HepG2 (cell line): ENCODE results near the gene HPCAL1. TPM values are rescaled to one million over a fixed set of nuclear protein-coding genes. Genes with fewer than 3 reads are reported as not detected.

Experiments
- ATAC-seq: fragments of 200-7000 bp; cut with Tn5 transposase; 3 replicates; pipeline ENCODE4 v1.9.1; 2020; ENCODE audit warnings: mild to moderate bottlenecking, moderate library complexity
- BruUV-seq: library from RNA; stranded (reverse); fragments of 400-500 nt; replicated peaks from 2 replicates; lab custom pipeline; 2021; lab: Mats Ljungman, UMichigan
- CTCF ChIA-PET: fragments of 300-600 bp; formaldehyde crosslinking; extraction: SDS; loops from one replicate; lab custom pipeline; 2021; ENCODE audit warnings: low total read pairs, inconsistent platforms, low intra/inter-chr PET ratio; lab: Yijun Ruan, JAX
- POLR2A ChIA-PET: fragments of 350-600 bp; sonication (Branson Sonifier 250); formaldehyde crosslinking; loops from one replicate; lab custom pipeline; 2020; ENCODE audit warnings: antibody characterized with exemption, inconsistent platforms; lab: Yijun Ruan, JAX
- DNase-seq: peaks from one replicate; pipeline ENCODE4 v3.0.0-alpha.2; 2015; ENCODE audit warnings: low spot score
- FAIRE-seq: peaks from 3 replicates; lab custom pipeline; 2011; peaks lifted over from hg19 to GRCh38; lab: Jason Lieb, UNC
- H2AFZ ChIP-seq: one replicate; pipeline ENCODE4 v1.6.1; 2011; ENCODE audit warnings: low read length, inconsistent platforms
- H3K27ac ChIP-seq: fragments of 300-600 bp; 3 replicates; pipeline ENCODE4 v1.8.0; 2011; ENCODE audit warnings: mixed run types, mild to moderate bottlenecking, mixed read lengths, low read length, inconsistent platforms; ENCODE audit not compliant: insufficient read depth; ENCODE audit errors: extremely low read length
- H3K27me3 ChIP-seq, 2 experiments: fragments of 200-600 bp in 1 of 2; 2 replicates in 1 of 2; 3 replicates in 1 of 2; pipeline versions ENCODE4 v1.6.0 to v1.8.0; 2011; ENCODE audit warnings: low read length in 2 of 2, mild to moderate bottlenecking in 2 of 2, moderate library complexity in 2 of 2, inconsistent platforms in 1 of 2; ENCODE audit not compliant: insufficient read depth in 2 of 2, control insufficient read depth in 1 of 2
- H3K36me3 ChIP-seq, 2 experiments: fragments of 200-600 bp in 1 of 2; replicated peaks in 1 of 2; 2 replicates in 1 of 2; 3 replicates in 1 of 2; pipeline versions ENCODE4 v1.5.1 to v1.8.0; 2011; ENCODE audit warnings: low read length in 2 of 2, inconsistent platforms in 1 of 2; ENCODE audit not compliant: insufficient read depth in 2 of 2, control insufficient read depth in 1 of 2
- H3K4me1 ChIP-seq: 2 replicates; pipeline ENCODE4 v1.5.1; 2012; ENCODE audit warnings: low read length, inconsistent platforms; ENCODE audit not compliant: insufficient read depth
- H3K4me2 ChIP-seq: 2 replicates; pipeline ENCODE4 v1.6.0; 2011; ENCODE audit warnings: low read depth, low read length, inconsistent platforms
- H3K4me3 ChIP-seq, 3 experiments: fragments of 200-600 bp in 1 of 3; sonication (generic), shearing (Covaris generic) in 1 of 3; replicated peaks in 1 of 3; 2 replicates each; pipeline ENCODE4 v1.5.1; 2011 to 2016; ENCODE audit warnings: low read length in 3 of 3, inconsistent platforms in 2 of 3, low read depth in 2 of 3, mild to moderate bottlenecking in 2 of 3, control low read depth in 1 of 3, mixed read lengths in 1 of 3; ENCODE audit not compliant: insufficient read depth in 1 of 3
- H3K79me2 ChIP-seq: one replicate; pipeline ENCODE4 v1.6.1; 2011; ENCODE audit warnings: low read length, inconsistent platforms; ENCODE audit not compliant: insufficient read depth
- H3K9ac ChIP-seq: 2 replicates; pipeline ENCODE4 v1.6.0; 2011; ENCODE audit warnings: mild to moderate bottlenecking, low read depth, low read length, inconsistent platforms; ENCODE audit not compliant: insufficient read depth
- H3K9me3 ChIP-seq: 2 replicates; pipeline ENCODE4 v1.5.1; 2012; ENCODE audit warnings: mild to moderate bottlenecking, low read length
- H4K20me1 ChIP-seq: 2 replicates; pipeline ENCODE4 v1.6.0; 2011; ENCODE audit warnings: inconsistent platforms, mild to moderate bottlenecking, low read length, moderate library complexity; ENCODE audit not compliant: insufficient read depth
- AGO2 ChIP-seq: fragments of 200-400 bp; formaldehyde crosslinking; optimal IDR thresholded peaks from 2 replicates; pipeline ENCODE3; 2017; ENCODE audit warnings: mild to moderate bottlenecking, low read depth, low read length, moderate library complexity
- BHLHE40 ChIP-seq: IDR thresholded peaks from 2 replicates; pipeline ENCODE4 v1.6.1; 2011; ENCODE audit warnings: low read length, improper control_type of control experiment
- CBX2 ChIP-seq, 2 experiments: fragments of 200-600 bp in 1 of 2; sonication (generic); formaldehyde crosslinking in 1 of 2; IDR thresholded peaks; 2 replicates each; pipeline versions ENCODE4 v1.7.0 to v1.8.1; 2018 to 2022; ENCODE audit warnings: low read depth in 2 of 2, low read length in 1 of 2, mild to moderate bottlenecking in 1 of 2, missing genetic modification reagents in 1 of 2
- ETV5 ChIP-seq: IDR thresholded peaks from 2 replicates; pipeline ENCODE4 v1.6.1; 2018; ENCODE audit warnings: missing biosample characterization, missing genetic modification reagents, inconsistent platforms, borderline replicate concordance
- FOXJ3 ChIP-seq: sonication (generic); formaldehyde crosslinking; IDR thresholded peaks from 2 replicates; pipeline ENCODE4 v1.4.0; 2020; ENCODE audit warnings: missing genetic modification reagents, mild to moderate bottlenecking, borderline replicate concordance
- GPBP1L1 ChIP-seq: sonication (generic); formaldehyde crosslinking; IDR thresholded peaks from 2 replicates; pipeline ENCODE4 v1.5.0; 2020; ENCODE audit warnings: mild to moderate bottlenecking, missing genetic modification reagents
- JUNB ChIP-seq: sonication (generic); formaldehyde crosslinking; IDR thresholded peaks from 2 replicates; pipeline ENCODE4 v1.8.0; 2022; ENCODE audit warnings: missing genetic modification reagents, mild to moderate bottlenecking, borderline replicate concordance
- KDM4B ChIP-seq: sonication (generic); formaldehyde crosslinking; IDR thresholded peaks from 2 replicates; pipeline ENCODE4 v1.4.0; 2020; ENCODE audit warnings: missing genetic modification reagents
- KDM6A ChIP-seq: IDR thresholded peaks from 2 replicates; pipeline ENCODE4 v1.6.1; 2016; ENCODE audit warnings: low read depth
- KLF15 ChIP-seq: sonication (generic); formaldehyde crosslinking; IDR thresholded peaks from 2 replicates; pipeline ENCODE4 v1.8.1; 2023; ENCODE audit warnings: borderline replicate concordance, mild to moderate bottlenecking, inconsistent platforms, missing genetic modification reagents, mixed read lengths
- NCOA1 ChIP-seq: sonication (generic); formaldehyde crosslinking; IDR thresholded peaks from 2 replicates; pipeline ENCODE4 v1.9.0; 2021; ENCODE audit warnings: missing genetic modification reagents
- NCOR1 ChIP-seq: fragments of 200-600 bp; sonication (generic); IDR thresholded peaks from 2 replicates; pipeline ENCODE4 v1.7.0; 2017; ENCODE audit warnings: antibody characterized with exemption, low read length, borderline replicate concordance
- SP1 ChIP-seq, 2 experiments: fragments of 450-650 bp in 1 of 2; sonication (generic) in 1 of 2; formaldehyde crosslinking in 1 of 2; IDR thresholded peaks; 2 replicates each; pipeline versions ENCODE4 v1.4.0 to v1.6.1; 2016 to 2020; ENCODE audit warnings: missing genetic modification reagents in 1 of 2
- TCF12 ChIP-seq, 2 experiments: fragments of 450-650 bp in 1 of 2; sonication (generic) in 1 of 2; formaldehyde crosslinking in 1 of 2; IDR thresholded peaks; 2 replicates each; pipeline versions ENCODE4 v1.6.1 to v1.8.0; 2017 to 2022; ENCODE audit warnings: antibody characterized with exemption in 1 of 2, mild to moderate bottlenecking in 1 of 2, missing genetic modification reagents in 1 of 2, moderate library complexity in 1 of 2
- THRA ChIP-seq: sonication (generic); formaldehyde crosslinking; IDR thresholded peaks from 2 replicates; pipeline ENCODE4 v1.4.0; 2020; ENCODE audit warnings: missing genetic modification reagents, borderline replicate concordance
- TRIM22 ChIP-seq: fragments of 450-650 bp; IDR thresholded peaks from 2 replicates; pipeline ENCODE4 v1.6.1; 2017
- ZBTB7B ChIP-seq: sonication (generic); formaldehyde crosslinking; IDR thresholded peaks from 2 replicates; pipeline ENCODE4 v1.4.0; 2020; ENCODE audit warnings: missing genetic modification reagents
- ZBTB8A ChIP-seq: sonication (generic); formaldehyde crosslinking; IDR thresholded peaks from 2 replicates; pipeline ENCODE4 v1.4.0; 2020; ENCODE audit warnings: mild to moderate bottlenecking, low read depth, missing genetic modification reagents, borderline replicate concordance
- ZNF607 ChIP-seq: sonication (generic); formaldehyde crosslinking; IDR thresholded peaks from 2 replicates; pipeline ENCODE4 v1.5.1; 2020; ENCODE audit warnings: missing genetic modification reagents, mild to moderate bottlenecking, borderline replicate concordance
- WGBS: methylation state at CpG from one replicate; pipeline ENCODE4 v1.1.6; 2017; ENCODE audit warnings: low lambda C conversion rate; 5-methylcytosine and 5-hydroxymethylcytosine counted together
- in situ Hi-C: cut with HindIII; loops from 2 replicates; pipeline ENCODE4 v1.10.0; 2017; ENCODE audit warnings: low pct_unique_long_range_greater_than_20kb; ENCODE audit not compliant: extremely low pct_ligation_motif_present
- intact Hi-C: fragments of 100-400 bp; cut with micrococcal nuclease; formaldehyde crosslinking; loops from one replicate; pipeline ENCODE4 v1.10.0; 2022; ENCODE audit not compliant: unreplicated experiment
- polyA plus RNA-seq, 8 experiments: library from polyadenylated mRNA; depleted of rRNA in 3 of 8; stranded (reverse) in 7 of 8; unstranded in 1 of 8; fragments of >200 nt; fragmentation: Illumina TruSeq in 4 of 8; extraction: Trizol in 4 of 8; gene quantifications; 2 replicates each; pipeline versions ENCODE4 v1.2.1 to v1.2.3, GENCODE V29; 2011 to 2016; ENCODE audit warnings: low read depth in 4 of 8, missing spikeins in 1 of 8, mixed read lengths in 1 of 8; ENCODE audit not compliant: insufficient read depth in 1 of 8
- total RNA-seq, 5 experiments: library from RNA; depleted of rRNA; stranded (reverse); fragments of >200 nt; fragmentation: Illumina TruSeq; extraction: Trizol; gene quantifications; 2 replicates each; pipeline ENCODE4 v1.2.3, GENCODE V29; 2016; ENCODE audit warnings: low read depth in 1 of 5

The HPCAL1 gene
- total and polyA plus RNA-seq, 2 of the 13 experiments (the other 11 are each of a cell fraction or from before 2014, with no cell fraction given) = 29.5 to 29.9 TPM

GRCh38 chr2:10326707-10327594 is 24.2 kb downstream of the HPCAL1 start:
- 25% methylated on average over 9 of the region's 15 CpGs for WGBS
- peaks cover 4% of the 10 kb centered on the region; the same call in 1 of the 2 replicates for H4K20me1 ChIP-seq
- H3K4me1 ChIP-seq = peaks cover 94% of the 10 kb centered on the region
- FAIRE-seq (peak; percentile 63), ATAC-seq (peak; percentile 42), DNase-seq (peak; percentile 74)
- H3K4me2 ChIP-seq = peak overlapping the region; percentile 82
- H3K79me2 ChIP-seq = peaks cover 59% of the 10 kb centered on the region
- CTCF ChIA-PET = no interaction called here
- peak overlapping the region; percentile 39 to 62 (median 48) for H3K4me3 ChIP-seq
- no peaks in the 10 kb centered on the region for H3K9me3 ChIP-seq
- no peaks in the 10 kb centered on the region; a peak in 1 of 5 replicates for H3K27me3 ChIP-seq
- BruUV-seq = no TSS peak
- in situ Hi-C loops = loop anchor here (5.0 kb wide), 1 partner anchor 80 kb away; no protein-coding TSS in a partner anchor
- intact Hi-C loops = loop anchor here (2.0 to 5.0 kb wide), 4 partner anchors 42 to 100 kb away; no protein-coding TSS in a partner anchor
- H2AFZ ChIP-seq = no peak overlapping the region
- peak overlapping the region; percentile 58 for H3K9ac ChIP-seq
- peaks cover 0 to 9% of the 10 kb centered on the region in 2 experiments; a peak in 1 of 5 replicates for H3K36me3 ChIP-seq
- POLR2A ChIA-PET = interaction anchor here (0.8 to 5.6 kb wide), 10 partner anchors 21 to 122 kb away, joined by 3 to 47 read pairs (median 6); partner anchors contain the start of gene HPCAL1
- H3K27ac ChIP-seq = peak overlapping the region; percentile 59
- TF ChIP-seq ZBTB7B (CRISPR knock-in tag) = no peak
- no peak for TF ChIP-seq JUNB (CRISPR knock-in tag)
- no peak for TF ChIP-seq BHLHE40
- TF ChIP-seq ETV5 (CRISPR knock-in tag) = no peak
- TF ChIP-seq GPBP1L1 (CRISPR knock-in tag) = no peak
- TF ChIP-seq ZBTB8A (CRISPR knock-in tag) = no peak
- TF ChIP-seq TCF12 (IDR thresholded peaks at IDR 0.05) = no peak
- TF ChIP-seq TCF12 (CRISPR knock-in tag; IDR thresholded peaks at IDR 0.05) = no peak
- TF ChIP-seq KLF15 (CRISPR knock-in tag) = no peak
- no peak for TF ChIP-seq FOXJ3 (CRISPR knock-in tag)
- TF ChIP-seq ZNF607 = no peak
- peak; percentile 80 for TF ChIP-seq KDM6A
- no peak for TF ChIP-seq THRA (CRISPR knock-in tag)
- TF ChIP-seq CBX2 (IDR thresholded peaks at IDR 0.05; ENCODE audit: low read depth, low read length) = no peak
- TF ChIP-seq CBX2 (CRISPR knock-in tag; IDR thresholded peaks at IDR 0.05; ENCODE audit: low read depth) = no peak
- TF ChIP-seq TRIM22 = no peak
- TF ChIP-seq KDM4B = no peak
- peak; percentile 51 for TF ChIP-seq AGO2
- TF ChIP-seq NCOA1 = no peak
- TF ChIP-seq NCOR1 = no peak; the same call in 1 of the 2 replicates
- TF ChIP-seq SP1 (IDR thresholded peaks at IDR 0.05) = no peak
- no peak for TF ChIP-seq SP1 (CRISPR knock-in tag; IDR thresholded peaks at IDR 0.05)
